Stimulated activated CD4-positive, alpha-beta T cell treated with anti-CD3 and anti-CD28 coated beads, Interleukin-12 subunit alpha, Interleukin-12 subunit beta, amount 100 ng/mL, for 48 hours (primary cell): ENCODE data around the gene GOLGA6A.
"Not testable (repeated sequence)": the region's sequence is repeated elsewhere in the genome, so short reads cannot be mapped to it uniquely, and the experiment has no call there.

ENCODE experiments used
- DNase-seq, 3 donors: peaks; one replicate each; pipeline ENCODE4 v3.0.0-alpha.2; 2020; ENCODE audit warnings: low read depth in 2 of 3, low spot score in 1 of 3

Gene GOLGA6A

GRCh38 chr15:74108611-74109010 lies 26.3 kb upstream of the GOLGA6A start:
- DNase-seq = not testable (repeated sequence)

GRCh38 chr15:74108111-74108510 lies 25.8 kb upstream of the GOLGA6A start:
- no peak for DNase-seq

GRCh38 chr15:74099963-74100733 lies 17.8 kb upstream of the GOLGA6A start:
- DNase-seq = peak; percentile 75 to 84 (median 78)

- not testable (repeated sequence) for DNase-seq
Measured at GRCh38 chr15:74096753-74097474, 14.6 kb upstream of the GOLGA6A start.

GRCh38 chr15:74095610-74096009 lies 13.3 kb upstream of the GOLGA6A start:
- not testable (repeated sequence) for DNase-seq

GRCh38 chr15:74094567-74094966 lies 12.2 kb upstream of the GOLGA6A start:
- DNase-seq = not testable (repeated sequence)

- DNase-seq = not testable (repeated sequence)
Measured at GRCh38 chr15:74075781-74076180, 6.6 kb downstream of the GOLGA6A start.

- peak in 1 of 3 donors; percentile 34 for DNase-seq
Measured at GRCh38 chr15:74072614-74073337, 9.6 kb downstream of the GOLGA6A start.

GRCh38 chr15:74072132-74072531 lies 10.2 kb downstream of the GOLGA6A start:
- not testable (repeated sequence) for DNase-seq

- not testable (repeated sequence) for DNase-seq
Measured at GRCh38 chr15:74071645-74072044, 10.7 kb downstream of the GOLGA6A start.

GRCh38 chr15:74065684-74066411 lies 16.5 kb downstream of the GOLGA6A start:
- DNase-seq = peak; percentile 24 to 53 (median 35)

- not testable (repeated sequence) for DNase-seq
Measured at GRCh38 chr15:74064822-74065221, 17.5 kb downstream of the GOLGA6A start.

- not testable (repeated sequence) for DNase-seq
Measured at GRCh38 chr15:74064183-74064582, 18.2 kb downstream of the GOLGA6A start.

- DNase-seq = not testable (repeated sequence)
Measured at GRCh38 chr15:74063425-74064146, 18.8 kb downstream of the GOLGA6A start.

GRCh38 chr15:74062671-74063070 lies 19.7 kb downstream of the GOLGA6A start:
- DNase-seq = no peak

- no peak for DNase-seq
Measured at GRCh38 chr15:74062236-74062635, 20.1 kb downstream of the GOLGA6A start.

- DNase-seq = no peak
Measured at GRCh38 chr15:74060251-74060650, 22.1 kb downstream of the GOLGA6A start.

- DNase-seq = not testable (repeated sequence)
Measured at GRCh38 chr15:74059050-74059833, 23.1 kb downstream of the GOLGA6A start.

- not testable (repeated sequence) for DNase-seq
Measured at GRCh38 chr15:74056330-74056729, 26.0 kb downstream of the GOLGA6A start.
